GM19099 (cell line): ENCODE measurements around the gene TEX22.

Source experiments
- POLR2A ChIP-seq: IDR thresholded peaks from 3 replicates; pipeline ENCODE4 v1.6.1; 2011; ENCODE audit warnings: low read depth; ENCODE audit not compliant: insufficient read length; ENCODE audit errors: extremely low read depth

The TEX22 gene, protein sequence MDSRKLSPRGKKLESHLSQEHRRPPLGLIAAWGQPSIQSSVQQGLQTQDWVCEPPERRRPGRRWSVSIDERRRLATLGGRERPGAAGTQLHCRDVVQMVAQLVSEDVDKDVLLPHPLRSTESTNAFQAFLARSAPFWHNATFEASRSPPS

GRCh38 chr14:105398044-105398725 lies at the start of gene TEX22:
Gene TEX22 (plus strand): TSS chr14:105398538. CDS start chr14:105399341, 803 bp downstream.
- peak; percentile 84 for TF ChIP-seq POLR2A

- no peak for TF ChIP-seq POLR2A
Observed at GRCh38 chr14:105348945-105349699, 49.2 kb upstream of the TEX22 start.

DNA sequence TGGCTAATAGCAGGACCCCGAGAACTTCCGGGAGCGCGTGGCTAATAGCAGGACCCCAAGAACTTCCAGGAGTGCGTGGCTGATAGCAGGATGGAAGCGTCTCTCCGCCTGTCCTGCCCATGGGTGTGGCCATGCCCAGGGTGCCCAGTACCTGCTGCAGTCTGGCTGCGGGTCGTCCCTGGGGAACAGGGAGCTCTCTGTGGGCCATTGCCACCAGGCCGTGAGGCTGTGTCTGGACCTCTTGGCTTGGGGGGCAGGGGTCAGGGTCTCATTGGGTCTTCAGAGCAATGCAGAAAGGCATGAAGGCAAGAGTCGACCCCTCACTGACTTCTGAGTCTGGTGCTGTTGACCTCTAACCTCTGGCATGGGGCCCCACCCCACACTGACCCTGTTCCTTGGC lies 48.3 kb upstream of the TEX22 start:
- TF ChIP-seq POLR2A, result no peak

DNA sequence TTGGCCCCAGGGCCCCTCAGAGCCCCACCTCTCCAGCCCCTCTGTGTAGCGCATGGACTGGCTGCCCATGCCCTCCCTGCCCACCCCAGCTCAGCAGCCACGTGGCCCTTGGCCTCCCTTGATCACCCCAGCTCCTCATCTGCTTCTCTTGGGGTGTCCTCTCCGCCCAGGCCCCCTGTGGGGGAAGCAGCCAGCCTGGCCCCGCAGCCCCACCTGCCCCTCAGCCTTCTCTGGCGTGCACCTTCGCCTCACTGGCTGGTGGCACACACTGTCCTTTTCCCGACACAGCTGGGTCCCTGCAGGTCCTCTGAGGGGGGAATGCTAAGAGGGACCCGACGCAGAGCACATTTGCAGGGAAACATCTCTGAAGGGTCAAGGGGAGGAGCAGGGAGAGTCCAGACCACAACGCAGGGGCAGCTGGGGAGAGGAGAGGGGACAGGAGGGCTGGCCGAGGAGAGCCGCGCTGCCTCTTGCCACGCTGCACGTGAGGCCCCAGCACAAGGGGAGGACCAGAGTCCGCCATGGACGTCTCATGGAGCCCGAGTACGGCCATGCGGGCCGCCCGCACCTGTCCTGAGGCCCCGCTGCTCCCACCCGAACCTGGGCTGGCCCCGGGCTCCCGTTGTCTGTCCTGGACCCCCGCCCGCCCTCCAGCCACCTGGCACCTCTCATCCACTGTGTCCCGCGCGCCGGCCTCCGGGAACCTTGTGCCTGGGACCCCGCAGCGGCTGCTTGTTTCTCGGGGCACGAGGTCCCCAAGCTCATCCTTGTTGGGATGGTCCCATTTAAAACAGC lies 47.7 kb upstream of the TEX22 start:
- TF ChIP-seq POLR2A, result no peak

GRCh38 chr14:105351410-105351809 lies 46.9 kb upstream of the TEX22 start:
- no peak for TF ChIP-seq POLR2A

DNA sequence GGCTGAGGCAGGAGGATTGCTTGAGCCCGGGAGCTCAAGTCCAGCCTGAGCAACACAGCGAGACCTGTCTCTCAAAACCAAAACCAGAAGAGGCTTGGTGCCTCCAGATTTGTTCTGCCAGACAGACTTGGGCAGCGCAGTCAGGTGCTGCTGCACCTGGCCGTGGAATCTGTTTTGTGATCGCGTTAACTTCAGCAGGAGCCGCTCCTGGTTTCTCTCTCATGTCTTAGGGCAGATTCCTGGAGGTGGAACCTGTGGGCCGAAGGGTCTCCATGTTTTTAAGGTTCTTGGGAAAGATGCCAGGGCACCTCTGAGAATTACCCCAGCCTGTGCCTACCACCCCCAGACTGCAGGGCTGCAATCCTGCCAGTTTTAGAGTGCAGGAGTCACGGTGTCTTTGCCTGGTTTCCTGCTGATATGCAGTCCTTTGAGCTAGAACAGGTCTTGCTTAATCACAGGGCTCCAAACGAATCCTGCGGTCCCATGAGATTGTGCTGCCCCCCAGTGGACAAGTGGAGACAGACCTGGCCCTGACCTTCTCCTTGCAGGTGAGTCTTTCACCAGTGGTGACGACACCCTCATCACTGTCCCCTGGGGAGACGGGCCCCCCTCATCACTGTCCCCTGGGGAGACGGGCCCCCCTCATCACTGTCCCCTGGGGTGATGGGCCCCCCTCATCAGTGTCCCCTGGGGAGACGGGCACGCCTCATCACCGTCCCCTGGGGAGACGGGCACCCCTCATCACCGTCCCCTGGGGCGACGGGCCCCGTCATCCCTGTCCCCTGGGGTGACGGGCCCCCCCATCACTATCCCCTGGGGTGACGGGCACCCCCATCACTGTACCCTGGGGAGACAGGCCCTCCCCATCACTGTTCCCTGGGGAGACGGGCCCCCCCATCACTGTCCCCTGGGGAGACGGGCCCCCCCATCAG lies 46.2 kb upstream of the TEX22 start:
- TF ChIP-seq POLR2A, result no peak

GRCh38 chr14:105353136-105353535 lies 45.2 kb upstream of the TEX22 start:
- TF ChIP-seq POLR2A, result no peak

DNA sequence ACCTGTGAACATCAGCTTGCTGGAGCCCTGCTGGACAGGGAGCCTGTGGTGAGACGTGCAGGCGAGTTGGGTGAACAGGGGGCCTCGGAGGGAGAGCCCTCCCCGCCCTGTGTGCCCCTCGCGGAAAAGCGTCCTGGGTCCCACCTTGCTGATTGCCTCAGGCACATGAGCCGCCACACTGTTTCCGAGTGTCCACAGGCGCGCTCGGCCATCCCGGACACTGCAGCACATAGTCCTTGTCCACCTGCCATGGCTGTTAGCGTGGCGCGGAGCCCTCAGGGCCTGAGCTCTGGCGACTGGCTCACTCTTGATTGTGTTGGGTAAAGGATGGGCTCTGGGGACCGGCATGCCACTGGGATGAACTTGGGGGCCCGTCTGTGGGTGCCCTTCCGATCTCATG lies 43.8 kb upstream of the TEX22 start:
- no peak for TF ChIP-seq POLR2A

DNA sequence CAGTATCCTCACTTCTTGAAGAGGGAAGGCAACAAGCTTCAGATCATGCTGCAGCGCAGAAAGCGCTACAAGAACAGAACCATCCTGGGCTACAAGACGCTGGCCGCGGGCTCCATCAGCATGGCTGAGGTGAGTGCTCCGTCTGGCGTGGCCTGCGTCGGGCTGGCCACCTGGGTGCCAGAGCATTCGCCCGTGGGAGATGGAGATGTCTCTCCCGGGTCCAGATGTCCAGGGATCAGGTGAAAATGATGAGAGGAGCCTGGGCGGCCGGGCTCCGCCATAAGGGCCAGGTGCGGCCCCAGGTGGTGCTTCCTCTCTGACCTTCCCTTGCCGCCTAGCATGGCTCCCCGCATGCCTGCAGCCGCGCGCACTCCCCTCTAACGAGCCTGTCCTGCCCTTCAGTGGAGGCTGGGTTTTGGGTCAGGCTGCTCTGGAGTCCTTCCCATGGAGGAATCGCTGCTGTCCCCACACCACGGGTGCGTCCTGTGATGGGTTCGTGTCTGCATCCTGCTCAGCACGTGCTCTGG lies 43.2 kb upstream of the TEX22 start:
- no peak for TF ChIP-seq POLR2A

- TF ChIP-seq POLR2A, result no peak
Observed at GRCh38 chr14:105355850-105356604, 42.3 kb upstream of the TEX22 start.

GRCh38 chr14:105356927-105357326 lies 41.4 kb upstream of the TEX22 start:
- no peak for TF ChIP-seq POLR2A

DNA sequence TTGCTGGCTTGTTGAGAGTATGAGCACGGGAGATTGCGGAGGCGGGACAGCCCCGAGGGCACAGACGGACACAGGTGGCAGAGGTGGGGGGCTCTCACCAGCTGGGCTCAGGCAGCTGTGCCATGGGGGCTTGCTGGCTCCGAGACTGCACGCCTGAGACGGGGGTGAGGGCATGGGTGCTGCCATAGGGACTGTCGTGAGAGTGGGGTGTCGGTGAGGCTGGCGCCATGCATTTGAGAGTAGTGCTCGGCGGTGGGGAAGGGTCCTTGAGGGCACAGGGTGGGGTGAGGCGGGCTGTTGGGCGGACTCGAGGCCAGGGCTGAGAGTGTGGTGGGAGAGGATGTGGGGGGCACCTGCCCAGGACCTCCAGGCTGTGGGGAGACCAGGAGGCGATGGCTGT lies 40.7 kb upstream of the TEX22 start:
- TF ChIP-seq POLR2A, result no peak

DNA sequence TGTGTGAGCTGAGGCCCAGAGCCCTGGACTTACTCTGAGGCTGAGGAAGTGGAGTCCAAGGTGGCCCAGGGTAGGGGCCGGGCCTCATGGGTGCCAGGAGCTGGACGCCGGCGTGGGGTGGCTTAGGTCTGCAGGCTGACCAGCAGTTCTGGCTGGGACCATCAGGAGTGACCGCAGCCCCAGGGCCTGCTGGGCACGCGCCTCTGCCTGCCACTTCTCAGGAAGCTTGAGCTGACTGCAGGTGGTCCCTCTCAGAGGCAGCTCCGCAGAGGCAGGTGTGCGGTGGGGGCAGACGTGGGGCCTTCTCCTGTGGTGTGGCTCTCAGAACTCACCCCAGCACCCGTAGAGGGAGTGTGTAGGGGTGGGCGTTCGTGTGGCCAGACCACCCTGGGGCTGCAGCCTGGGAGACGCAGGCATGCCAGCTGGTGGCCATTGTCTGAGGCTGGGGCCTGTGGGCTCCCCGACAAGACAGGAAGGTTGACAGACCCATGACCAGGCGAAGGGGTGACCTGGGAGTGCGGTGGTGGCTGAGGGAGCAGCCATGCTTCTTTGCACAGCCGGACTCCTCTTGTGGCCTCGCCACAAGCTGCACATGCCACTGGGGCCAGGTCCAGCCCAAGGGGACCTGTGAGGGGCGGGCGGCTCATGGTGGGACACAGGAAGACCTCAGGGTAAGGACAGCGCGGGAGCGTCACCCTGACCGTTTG lies 40.0 kb upstream of the TEX22 start:
- TF ChIP-seq POLR2A, result no peak
